ENCODE data around the gene UBE2G1.
A peak's percentile ranks its signal among the peaks of the same experiment; 100 is the strongest.

Gene UBE2G1

DNA sequence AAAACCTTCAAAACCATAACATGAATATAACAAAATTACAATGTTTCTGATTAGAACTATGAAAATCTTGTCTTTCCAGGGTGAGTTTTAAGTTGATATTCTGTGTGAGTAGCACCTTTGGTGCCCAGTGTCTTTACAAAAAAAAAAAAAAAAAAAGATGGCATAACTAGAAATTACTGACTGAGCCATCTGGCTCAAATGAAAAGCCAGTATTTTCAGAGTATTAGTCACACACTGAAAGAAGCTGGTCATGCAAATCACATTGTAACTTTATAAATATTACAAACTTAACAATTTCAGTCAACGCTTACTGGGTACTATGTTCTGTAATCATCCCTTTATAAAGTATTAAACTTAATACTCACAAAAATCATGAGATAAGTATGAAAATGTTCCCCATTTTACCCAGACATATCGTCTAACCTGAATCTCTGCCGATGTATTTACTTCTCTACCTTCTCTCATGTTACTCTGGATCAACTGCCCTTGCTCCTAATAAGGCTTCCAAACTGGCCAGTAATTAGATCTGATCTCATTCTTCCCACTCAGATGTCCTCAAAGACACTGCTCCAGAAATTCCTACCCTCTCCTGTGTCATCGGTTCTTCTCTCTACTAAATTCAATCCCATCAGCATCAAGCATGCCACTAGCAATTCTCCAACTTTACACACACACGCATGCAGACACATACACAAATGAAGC is 25.4 kb downstream of the UBE2G1 start:
- no peak for FAIRE-seq
- no peak for DNase-seq (ENCODE audit: low spot score)

DNA sequence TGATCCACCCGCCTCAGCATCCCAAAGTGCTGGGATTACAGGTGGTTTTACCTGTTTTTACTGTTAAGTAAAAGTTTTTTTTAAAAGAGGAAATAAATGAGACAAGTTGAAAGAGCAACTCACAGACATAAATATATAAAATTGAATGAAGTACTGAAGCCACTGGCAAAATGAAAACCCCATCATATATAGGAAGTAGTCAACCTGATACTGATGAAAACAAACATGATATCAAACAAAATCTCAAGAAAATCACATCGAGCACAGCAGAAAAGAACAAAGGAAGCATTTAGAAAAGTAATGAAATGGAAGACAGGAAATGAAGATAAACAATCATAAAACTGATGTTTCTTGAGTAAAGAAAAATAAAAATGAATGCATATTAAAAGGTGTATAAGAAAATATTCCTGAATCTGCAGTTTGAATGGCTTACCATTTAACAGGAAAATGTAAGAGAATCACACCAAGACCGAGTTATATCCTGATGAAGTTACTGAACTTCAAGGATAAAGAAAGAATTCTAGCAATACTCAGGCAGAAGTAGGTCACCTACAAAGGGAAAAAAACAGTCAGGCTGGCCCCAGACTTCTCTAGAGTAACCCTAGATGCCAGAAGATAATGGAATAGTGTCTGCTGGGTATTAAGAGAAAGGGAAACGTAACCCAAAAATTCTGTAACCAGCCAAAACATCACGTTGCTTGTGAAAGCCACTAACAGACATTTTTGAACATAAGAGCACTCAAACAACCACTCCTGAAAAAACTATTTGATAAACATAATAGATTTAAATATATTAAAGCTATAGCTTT is 31.5 kb downstream of the UBE2G1 start:
- no peak for DNase-seq (ENCODE audit: low spot score)
- FAIRE-seq, result no peak

DNA sequence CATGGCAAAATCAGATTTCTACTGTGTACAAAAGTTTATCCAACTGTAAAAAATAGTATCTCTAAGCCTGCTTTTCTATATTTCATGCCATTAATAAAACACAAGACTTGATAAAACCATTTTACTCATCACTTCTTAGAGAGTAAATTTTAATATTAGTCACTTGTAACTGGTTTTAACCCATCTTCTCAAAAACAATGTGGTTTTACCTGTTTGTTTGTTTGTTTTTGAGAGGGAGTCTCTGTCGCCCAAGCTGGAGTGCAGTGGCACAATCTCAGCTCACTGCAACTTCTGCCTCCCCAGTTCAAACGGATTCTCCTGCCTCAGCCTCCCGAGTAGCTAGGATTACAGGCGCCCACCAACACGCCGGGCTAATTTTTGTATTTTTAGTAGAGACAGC is 32.1 kb downstream of the UBE2G1 start:
- DNase-seq (ENCODE audit: low spot score) (no peak), FAIRE-seq (no peak)

DNA sequence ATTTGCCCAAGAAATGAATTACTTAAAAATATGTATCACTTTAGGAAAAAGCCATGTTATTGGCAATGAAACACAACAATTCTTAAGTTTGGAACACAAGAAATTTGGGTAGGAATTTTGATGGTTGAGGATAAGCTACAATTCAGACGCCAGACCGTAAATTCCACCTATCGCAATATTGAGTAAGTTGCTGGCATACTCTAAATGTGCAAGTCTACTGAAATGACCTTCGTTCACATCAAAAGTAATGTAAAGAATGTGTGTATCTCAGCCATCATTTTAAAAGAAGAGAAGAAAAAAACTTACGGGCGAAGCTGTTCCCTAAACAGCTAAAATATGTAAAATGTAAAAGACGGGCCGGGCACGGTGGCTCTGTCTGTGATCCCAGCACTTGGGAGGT is 33.4 kb downstream of the UBE2G1 start:
- no peak for FAIRE-seq
- no peak for DNase-seq (ENCODE audit: low spot score)

DNA sequence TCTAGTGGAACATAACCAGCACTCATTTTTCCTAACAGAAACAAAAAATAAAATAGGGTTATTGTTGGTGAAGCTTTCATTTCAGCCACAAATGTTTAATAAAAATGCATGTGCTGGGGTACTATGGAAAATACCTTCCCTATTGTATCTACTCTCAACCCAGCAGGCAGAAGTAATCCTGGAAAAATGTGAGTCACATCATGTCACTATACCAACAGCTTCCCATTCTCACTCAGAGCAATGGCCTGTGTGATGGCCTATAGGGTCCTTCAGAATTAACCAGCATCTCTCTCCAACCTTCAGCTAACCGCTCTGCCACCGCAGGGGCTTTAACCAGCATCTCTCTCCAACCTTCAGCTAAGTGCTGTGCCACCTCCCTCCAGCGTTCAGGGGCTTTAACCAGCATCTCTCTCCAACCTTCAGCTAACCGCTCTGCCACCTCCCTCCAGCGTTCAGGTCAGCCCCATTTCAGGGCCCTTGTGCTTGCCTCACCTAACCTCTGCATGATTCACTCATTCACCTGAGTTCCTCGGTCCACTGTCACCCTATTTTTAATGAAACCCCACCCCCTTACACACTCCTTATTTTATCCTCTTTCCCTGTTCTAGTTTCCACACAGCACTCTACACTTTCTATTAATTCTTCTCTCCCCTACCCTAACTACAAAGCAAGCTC is 34.0 kb downstream of the UBE2G1 start:
- DNase-seq (ENCODE audit: low spot score) (no peak), FAIRE-seq (no peak)

DNA sequence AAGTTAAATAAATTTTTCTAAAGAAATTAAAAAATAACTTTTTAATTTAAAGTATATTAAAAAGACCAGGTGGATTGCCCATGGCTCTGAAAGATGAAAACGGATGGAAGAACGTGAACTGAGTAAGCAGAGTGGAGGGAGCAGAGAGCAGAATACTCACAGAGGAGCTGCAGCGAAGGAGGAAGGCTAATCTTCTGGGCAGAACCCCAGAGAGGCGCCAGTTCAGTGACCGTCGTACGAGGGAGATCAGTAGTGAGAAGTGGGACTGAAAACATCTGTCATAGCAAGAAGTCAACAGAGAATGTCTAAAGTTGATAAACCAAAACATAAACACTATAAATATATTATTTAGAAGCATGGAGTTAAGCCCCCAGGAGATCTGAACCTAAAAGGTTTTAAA is 34.9 kb downstream of the UBE2G1 start:
- FAIRE-seq, result no peak

DNA sequence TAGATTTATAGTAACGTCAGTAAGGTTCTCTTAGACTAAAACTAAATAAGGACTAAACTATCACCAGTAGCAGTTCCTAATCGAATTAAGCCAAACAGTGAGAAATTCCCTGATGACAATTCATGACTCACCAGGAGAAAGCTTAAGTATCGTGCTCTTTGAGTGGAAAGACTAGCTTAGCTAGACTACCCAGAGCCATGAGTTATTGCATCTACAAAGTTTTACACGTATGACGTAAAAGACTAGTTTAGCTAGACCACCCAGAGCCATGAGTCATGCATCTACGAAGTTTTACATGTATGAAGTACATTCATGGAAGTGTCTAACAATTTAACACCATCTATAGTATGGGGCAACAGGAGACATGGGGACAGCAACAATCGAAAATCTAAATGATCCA is 36.6 kb downstream of the UBE2G1 start:
- no peak for FAIRE-seq
- peak; percentile 20 for DNase-seq (ENCODE audit: low spot score)

More for the DNA sequence above, 34.9 kb downstream of the UBE2G1 start:
- no peak for DNase-seq (ENCODE audit: low spot score)

DNA sequence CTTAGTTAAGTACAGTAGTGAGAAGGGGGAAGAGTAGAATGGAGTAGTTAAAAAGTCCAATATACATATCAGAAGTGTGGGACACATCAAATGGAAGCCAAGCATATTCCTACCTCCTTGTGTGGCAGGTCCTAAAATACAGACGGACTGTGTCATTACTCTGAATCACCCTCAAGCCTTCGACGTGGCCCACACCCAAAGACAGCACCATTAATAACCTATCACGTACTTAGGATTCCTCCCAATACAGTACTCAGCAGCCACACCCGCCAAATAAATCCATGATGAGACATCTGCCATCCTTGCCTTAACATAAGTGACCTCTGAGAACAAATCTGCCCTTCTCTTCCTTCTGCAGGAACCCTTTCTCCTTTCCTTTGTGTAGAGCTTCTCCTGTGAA is 38.9 kb downstream of the UBE2G1 start:
- FAIRE-seq, result no peak
- DNase-seq (ENCODE audit: low spot score), result peak; percentile 10

DNA sequence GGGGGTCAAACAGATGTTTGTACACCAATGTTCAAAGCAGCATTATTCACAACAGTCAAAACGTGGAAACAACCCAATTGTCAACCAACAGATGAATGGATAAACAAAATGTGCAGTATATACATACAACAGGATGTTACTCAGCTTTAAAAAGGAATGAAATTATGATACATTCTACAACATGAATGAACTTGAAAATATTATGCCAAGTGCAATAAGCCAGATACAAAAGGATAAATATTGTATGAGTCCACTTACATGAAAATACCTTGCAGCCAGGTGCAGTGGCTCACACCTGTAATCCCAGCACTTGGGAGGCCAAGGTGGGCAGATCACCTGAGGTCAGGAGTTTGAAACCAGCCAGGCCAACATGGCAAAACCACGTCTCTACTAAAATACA is 39.9 kb downstream of the UBE2G1 start:
- FAIRE-seq, result no peak

DNA sequence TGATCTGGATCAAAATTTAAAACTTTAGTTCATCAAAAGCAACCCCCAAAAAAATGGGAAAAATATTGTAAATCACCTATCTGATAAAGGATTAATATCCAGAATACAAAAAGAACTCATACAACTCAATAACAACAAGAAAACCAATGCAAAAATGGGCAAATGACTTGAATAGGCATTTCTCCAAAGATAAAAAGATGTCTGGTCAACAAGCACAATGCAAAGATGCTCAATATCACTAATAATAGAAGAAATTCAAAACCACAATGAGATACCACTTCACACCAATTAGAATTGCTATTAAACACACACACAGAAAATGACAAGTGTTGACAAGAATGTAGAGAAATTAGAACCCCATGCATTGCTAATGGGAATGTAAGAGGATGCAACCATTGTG is 40.4 kb downstream of the UBE2G1 start:
- DNase-seq (ENCODE audit: low spot score), result no peak

More for the DNA sequence above, 39.9 kb downstream of the UBE2G1 start:
- DNase-seq (ENCODE audit: low spot score), result no peak

DNA sequence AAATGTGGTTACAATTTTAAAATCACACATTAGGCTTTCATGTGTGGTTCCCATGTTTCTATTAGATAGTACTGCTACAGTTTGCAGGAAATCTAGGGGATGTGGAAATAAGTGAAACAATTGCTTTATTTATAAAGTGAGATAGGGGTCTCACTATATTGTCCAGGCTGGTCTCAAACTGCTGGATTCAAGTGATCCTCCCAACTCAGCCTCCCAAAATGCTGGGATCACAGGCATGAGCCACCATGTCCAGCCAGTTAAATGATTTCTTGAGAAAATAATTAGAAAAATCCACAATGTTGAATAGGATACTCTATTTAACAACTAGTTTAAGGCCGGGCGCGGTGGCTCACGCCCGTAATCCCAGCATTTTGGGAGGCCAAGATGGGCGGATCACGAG is 42.0 kb downstream of the UBE2G1 start:
- FAIRE-seq (no peak), DNase-seq (ENCODE audit: low spot score) (no peak)

More for the DNA sequence above, 40.4 kb downstream of the UBE2G1 start:
- no peak for FAIRE-seq

DNA sequence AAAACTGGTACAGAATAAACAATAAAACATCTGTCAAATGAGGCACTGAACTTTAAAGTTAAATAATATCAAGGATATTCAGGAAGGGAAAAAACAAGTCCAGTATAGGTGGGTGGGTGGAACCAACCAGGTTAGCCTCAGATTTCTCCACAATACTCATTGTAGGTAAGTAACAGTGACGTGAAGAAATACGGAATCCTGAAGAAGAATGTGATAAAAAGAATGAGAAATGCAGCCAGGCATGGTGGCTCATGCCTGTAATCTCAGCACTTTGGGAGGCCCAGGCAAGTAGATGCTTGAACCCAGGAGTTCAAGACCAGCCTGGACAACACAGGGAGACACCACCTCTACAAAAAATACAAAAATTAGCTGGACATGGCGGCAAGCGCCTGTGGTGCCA is 47.3 kb downstream of the UBE2G1 start:
- FAIRE-seq (no peak), DNase-seq (ENCODE audit: low spot score) (no peak)

DNA sequence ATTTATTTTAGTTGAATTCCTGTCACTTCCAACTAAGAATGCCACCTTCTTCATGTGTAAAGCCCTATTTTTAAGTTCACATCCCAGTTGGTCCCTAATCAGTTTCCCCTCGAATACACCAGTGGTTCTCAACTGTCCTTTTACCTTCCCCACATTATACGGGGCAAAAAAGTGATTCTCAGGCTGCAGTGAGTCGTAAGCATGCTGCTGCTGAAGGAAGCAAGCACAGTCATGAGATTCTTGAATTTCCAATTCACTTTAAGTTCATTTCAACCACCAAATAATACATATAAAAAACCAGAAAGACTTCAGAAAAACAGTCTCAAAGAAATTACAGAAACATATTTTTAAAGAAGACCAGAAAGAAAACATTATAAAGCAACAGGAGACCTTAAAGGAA is 47.9 kb downstream of the UBE2G1 start:
- DNase-seq (ENCODE audit: low spot score) (no peak), FAIRE-seq (no peak)

DNA sequence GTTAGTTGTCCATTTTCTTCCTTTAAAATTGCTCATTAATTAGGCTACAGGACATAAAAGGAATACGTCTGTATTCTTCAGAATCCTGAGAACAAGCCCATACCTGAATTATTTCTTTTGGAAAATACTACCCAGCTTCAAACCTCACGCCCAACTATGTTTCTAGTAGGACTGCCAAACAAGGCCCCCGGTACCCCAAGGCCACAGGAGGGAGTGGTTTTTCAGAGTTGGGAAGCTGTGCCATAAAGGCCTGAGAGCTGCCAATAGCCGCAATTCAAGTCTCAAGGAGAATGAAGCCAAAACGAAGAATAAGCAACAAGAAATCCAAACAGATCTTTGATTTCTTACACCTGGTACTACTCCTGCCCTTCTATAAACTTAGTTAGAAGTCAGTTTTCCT is 48.3 kb downstream of the UBE2G1 start:
- no peak for FAIRE-seq
- DNase-seq (ENCODE audit: low spot score), result no peak

DNA sequence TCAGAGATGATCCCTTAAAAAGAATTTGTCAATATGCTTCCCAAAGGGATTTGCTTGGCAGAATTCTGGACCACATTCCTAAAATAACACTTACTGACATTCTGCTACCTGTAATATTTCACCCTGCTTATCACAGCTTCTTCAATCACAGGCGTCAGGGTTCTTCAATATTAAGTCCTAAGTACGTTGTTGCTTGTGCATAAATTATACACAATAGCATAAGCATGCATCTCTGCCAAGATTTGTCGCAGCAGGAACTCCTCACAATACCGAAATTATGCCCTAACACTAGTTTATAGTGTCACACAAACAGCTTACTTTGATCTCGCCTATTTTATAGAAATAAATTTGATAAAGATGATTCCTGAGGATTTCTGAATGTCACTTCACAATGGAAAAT is 48.9 kb downstream of the UBE2G1 start:
- FAIRE-seq, result no peak
- DNase-seq (ENCODE audit: low spot score), result no peak

DNA sequence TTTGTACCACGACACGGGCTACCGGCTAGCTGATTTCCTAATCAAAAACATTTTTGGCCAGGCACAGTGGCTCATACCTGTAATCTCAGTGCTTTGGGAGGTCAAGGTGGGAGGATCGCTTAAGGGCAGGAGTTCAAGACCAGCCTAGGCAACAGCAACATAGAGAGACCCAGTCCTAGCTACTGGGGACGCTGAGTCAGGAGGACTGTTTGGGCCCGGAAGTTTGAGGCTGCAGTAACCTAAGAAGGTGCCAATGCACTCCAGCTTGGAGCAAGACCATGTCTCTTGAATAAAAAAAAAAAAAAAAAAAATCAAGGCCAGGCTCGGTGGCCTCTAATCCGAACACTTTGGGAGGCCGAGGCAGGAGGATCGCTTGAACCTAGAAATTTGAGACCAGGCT is 49.8 kb downstream of the UBE2G1 start:
- no peak for FAIRE-seq
- no peak for DNase-seq (ENCODE audit: low spot score)

DNA sequence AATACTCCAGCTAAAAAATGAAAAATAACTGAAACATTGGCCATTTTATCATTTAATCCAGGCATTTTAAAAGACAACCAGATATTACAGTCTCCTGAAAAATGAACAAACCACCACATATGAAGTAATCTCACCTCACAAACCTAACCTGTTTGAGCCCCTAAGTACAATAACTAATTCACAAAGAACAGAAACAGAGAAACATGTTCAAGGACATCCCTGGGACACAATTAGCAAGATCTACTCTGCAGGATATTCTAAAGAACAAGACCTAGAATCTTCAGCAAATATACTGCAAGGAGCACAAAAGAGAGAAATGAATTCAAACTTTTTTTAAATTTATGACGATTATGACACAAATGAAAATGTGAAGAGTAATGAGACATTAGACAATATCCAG is 51.9 kb downstream of the UBE2G1 start:
- FAIRE-seq (no peak), DNase-seq (ENCODE audit: low spot score) (no peak)

DNA sequence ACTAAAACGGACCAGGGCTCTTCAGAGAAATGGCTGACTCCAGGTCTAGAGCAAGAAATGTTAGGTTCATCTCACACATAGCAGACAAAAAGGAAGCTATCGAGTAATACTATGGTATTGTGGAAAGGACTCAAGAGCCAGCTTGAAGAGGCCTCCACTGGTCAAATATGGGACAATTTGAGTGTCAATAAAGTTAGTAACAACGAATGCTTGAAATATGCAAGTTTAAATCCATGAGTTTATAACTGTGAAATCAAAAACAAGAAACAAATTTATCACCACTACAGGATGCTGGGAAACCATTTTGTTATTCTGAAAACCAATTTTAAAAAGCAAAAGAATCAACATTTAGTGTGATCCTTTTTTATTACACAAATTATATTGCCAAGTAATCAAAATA is 52.3 kb downstream of the UBE2G1 start:
- no peak for DNase-seq (ENCODE audit: low spot score)
- FAIRE-seq, result no peak

DNA sequence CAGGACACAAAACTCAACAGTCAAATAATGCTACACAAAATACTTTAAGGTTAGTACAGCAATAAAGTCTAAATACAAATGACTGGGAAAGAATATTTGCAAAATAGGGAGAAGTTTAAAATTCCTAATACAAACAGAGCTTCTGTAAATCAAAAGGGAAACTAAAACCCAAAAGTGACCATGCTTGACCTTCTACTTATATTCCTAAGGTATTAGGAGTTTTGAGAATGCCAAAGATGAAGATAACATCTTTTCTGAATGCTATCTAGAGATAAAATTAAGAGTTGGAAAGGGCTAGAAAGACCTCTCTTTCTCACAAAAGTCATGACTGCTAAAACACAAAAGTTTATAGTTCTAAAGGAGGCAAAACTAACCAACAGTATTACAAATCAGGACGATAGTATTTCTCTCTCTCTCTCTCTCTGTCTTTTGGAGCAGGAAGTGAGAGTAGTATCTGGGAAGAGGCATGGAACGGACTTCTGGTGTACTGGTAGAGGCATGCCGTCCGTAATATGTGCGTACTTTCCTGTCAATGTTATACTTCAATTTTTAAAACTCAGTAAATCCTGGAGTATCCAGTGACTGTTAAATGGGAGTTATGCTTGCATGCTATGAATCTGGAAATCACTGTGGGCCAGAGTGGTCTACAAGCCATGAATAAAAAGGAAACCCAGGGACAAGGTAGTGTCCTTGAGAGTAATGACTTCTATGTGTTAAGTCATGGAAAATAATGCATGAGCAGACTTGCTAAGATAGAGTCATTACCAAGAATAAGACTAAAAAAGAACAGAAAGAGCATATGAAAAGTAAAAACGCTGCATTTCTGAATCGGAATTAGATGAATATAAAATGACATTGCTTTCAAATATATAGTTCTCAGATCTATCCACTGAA is 53.0 kb downstream of the UBE2G1 start:
- DNase-seq (ENCODE audit: low spot score) (no peak), FAIRE-seq (no peak)

DNA sequence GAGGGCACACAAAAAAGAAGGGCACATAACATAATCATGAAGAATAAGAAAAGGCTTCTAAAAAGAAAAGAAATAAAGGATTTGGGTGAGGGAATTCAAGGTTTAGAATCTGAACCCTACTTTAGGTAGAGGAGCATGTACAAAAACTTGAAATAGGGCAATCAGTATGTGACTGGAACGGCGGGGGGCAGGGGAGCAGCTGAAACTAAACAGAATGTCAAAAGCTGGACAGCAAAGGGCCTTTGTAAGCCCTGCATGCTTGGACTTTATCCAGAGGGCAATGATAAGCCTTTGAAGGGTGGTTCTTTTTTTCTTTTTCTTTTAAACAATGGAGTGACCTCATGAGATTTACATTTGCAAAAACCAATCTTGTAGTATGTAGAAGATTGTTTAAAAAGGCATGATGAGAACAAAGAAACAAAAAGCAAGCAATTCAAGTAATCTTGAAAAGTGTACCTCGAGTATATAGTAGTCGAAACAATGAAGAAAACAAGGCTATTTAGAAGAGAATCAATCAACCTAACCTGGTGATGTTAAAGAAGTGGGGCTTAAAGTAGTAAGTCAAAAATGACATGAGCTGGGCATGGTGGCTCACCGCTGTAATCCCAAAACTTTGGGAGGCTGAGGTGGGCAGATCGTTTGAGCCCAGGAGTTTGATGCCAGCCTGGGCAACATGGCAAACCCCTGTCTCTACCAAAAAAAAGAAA is 56.0 kb downstream of the UBE2G1 start:
- no peak for DNase-seq (ENCODE audit: low spot score)

DNA sequence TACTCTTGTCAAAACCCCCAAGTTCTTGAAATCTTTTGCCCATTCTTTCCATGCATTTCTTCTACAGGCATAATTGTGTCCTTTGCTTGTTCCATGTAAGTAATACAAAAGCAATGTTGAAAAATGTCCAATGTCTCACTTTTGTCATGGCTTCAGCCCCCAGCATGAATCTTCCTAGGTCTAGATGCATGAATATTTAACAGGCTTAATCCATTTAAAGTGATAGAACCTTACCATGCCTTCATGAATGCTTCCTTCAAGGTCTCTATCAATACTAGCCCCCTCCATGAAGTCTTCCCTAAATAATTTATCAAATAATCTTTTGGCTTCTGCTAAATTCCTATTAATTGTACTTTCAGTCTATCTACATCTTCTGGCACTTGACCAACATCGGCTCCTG is 56.6 kb downstream of the UBE2G1 start:
- FAIRE-seq, result no peak
- DNase-seq (ENCODE audit: low spot score), result no peak

More for the DNA sequence above, 56.0 kb downstream of the UBE2G1 start:
- FAIRE-seq, result no peak
